HG03139 (cell line): ENCODE results near the gene RAC2.
"Not testable (repeated sequence)": the region's sequence is repeated elsewhere in the genome, so short reads cannot be mapped to it uniquely, and the experiment has no call there.

ENCODE experiments used
- ATAC-seq: cut with Tn5 transposase; IDR thresholded peaks from one replicate; pipeline ENCODE4 v1.9.1; 2021; ENCODE audit not compliant: unreplicated experiment

Gene RAC2

DNA sequence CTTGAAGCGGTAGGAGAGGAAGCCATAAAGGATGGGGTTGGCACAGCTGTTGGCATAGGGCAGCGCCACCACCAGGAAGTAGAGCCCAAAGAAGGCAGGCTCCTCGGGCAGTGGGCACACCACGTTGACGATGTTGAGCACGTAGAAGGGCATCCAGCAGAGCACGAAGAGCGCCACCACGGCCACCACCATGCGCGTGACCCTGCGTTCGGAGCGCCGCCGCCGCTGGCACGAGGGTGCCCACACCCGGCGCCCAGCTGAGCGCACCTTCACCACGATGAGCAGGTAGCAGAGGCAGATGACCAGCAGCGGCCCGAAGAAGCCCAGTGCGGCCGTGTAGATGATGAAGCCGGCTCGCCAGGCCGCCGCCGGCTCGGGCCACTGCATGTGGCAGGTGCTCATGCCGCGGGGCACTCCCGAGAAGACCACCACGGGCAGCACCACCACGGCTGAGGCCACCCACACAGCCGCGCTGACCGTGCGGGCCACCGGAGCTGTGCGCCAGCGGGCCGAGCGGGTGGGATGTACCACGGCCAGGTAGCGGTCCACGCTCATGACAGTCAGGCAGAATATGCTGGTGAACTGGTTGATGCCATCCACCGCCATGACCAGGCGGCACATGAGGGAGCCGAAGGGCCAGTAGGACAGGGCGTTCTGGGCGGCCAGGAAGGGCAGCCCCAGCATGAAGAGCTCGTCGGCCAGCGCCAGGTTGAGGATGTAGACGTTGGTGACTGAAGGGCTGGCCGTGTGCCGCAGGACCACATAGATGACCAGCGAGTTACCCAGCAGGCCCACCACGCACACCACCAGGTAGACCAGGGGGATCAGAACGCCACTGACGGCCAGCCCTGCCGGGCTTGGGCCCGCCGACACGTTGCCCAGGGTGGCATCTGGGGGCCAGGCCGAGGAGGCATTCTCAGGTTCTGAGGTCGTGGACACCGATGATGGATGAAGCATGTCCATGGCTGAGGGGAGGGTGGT lies 36.9 kb downstream of the RAC2 start:
- no peak for ATAC-seq

GRCh38 chr22:37206118-37206840 lies 37.8 kb downstream of the RAC2 start:
- no peak for ATAC-seq

- ATAC-seq = no peak
Observed at GRCh38 chr22:37205046-37205445, 39.0 kb downstream of the RAC2 start.

GRCh38 chr22:37204045-37204655 lies 39.9 kb downstream of the RAC2 start:
- no peak for ATAC-seq

GRCh38 chr22:37203354-37204044 lies 40.6 kb downstream of the RAC2 start:
- ATAC-seq = no peak

- no peak for ATAC-seq
Observed at GRCh38 chr22:37202716-37203115, 41.4 kb downstream of the RAC2 start.

DNA sequence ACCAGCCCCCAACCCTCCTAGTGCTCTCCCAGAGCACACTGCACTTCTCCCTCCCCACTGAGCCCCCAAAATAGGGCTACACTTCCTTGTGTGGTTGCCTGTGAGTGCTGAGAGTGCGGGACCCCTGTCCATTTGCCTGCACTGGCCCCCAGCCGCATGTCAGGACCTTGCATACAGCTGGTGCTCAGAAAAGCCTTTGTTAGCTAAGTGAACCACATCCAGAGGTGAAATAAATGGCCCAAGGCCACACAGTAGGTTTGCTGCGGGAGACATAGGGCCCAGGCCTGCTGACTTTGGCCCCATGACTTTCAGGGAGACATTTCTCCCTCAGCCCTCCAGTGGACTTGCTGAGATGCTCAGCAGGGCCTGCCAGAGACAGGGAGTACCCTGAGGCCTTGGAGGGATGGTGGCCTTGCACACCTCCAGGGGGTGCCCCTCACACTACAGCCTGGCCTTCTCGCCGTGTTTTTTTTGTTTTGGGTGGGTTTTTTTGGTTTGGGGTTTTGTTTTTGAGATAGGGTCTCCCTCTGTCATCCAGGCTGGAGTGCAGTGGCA lies 42.0 kb downstream of the RAC2 start:
- no peak for ATAC-seq

- not testable (repeated sequence) for ATAC-seq
Observed at GRCh38 chr22:37201443-37201820, 42.6 kb downstream of the RAC2 start.

DNA sequence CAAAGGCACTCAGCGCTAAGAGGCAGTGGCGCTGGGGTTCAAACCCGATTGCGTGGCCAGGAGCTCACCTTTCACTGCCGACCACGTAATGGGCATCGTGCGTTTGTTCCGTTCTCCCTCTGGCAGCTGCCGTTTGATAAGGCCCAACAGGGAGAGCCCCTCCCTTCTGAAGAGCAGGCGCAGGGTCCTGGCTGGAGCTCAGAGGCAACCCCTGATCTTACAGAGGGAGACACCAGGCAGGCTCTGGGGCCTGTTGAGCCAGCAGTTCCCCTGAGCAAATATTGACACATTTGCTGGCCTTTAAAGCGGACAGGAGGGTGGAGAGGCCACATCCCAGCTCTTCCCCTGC lies 44.3 kb downstream of the RAC2 start:
- no peak for ATAC-seq

DNA sequence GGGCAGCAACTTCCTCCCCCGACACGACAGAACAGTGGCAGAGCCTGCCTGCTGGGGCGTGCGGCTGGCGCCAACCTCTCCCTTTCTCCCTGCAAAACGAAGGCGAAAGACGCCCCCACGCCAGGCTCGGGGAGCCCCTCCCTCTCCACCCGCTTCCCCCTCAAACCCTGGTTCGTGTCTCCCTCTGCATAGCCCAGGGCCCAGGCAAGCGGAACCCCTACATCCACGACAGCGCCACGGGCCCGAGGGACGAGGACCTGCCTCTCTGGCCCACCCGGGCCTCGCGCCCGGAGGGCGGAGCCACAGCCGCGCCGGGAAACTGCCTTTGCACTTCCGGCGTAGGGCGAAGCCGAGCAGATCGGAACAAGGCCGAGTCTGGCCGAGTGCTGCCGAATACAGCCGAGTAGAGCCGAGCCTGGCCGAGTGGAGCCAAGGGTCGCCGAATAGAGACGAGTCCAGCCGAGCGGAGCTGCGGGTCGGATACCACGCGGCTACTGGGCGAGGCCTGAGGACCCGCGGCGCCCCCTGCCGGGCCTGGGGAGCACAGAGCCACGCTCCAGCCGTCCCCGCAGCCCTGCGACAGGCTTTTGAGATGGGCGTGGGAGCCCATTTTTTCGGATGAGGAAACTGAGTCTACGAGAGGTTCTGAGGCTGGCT lies 44.8 kb downstream of the RAC2 start:
- peak; percentile 86 for ATAC-seq

DNA sequence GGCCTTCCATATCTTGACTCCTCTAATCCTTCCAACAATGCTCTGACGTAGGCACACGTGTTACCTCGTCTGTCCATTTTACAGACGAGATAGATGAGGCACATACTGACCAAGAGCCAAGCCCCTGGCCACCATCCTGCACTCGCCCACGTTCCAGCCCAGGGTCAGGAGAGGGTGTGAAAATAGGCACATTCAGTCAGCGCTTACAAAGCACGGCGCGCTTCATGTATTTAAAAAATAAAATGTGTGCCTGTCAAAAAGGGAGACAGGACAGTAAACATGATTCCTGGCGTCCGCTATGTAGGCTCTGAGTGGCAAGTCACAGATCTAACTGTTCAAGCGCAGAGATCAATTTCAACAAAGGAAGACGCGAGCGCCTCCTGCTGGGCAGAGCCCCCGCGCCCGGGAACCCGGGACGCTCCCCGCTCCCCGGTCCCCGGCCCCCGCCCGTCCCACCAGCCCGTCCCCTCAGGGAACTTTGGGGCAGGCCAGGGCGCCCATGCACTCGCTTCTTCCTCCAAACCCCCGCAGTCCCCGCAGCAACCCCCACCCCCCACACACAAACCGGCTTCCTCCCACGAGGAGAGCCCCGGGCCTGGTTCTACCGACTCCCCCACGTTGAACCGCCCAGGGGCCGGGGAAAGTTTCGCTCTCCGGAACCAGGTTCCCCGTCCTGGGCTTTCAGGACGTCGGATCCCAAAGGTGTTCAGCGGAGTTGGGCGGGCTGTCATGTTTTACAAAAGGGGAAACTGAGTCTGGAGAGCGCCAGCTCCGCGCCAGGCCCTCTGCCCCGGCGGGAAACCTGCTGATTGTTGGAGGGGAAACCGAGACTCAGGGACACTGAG lies 45.6 kb downstream of the RAC2 start:
- ATAC-seq = no peak

GRCh38 chr22:37197451-37198257 lies 46.4 kb downstream of the RAC2 start:
- no peak for ATAC-seq

DNA sequence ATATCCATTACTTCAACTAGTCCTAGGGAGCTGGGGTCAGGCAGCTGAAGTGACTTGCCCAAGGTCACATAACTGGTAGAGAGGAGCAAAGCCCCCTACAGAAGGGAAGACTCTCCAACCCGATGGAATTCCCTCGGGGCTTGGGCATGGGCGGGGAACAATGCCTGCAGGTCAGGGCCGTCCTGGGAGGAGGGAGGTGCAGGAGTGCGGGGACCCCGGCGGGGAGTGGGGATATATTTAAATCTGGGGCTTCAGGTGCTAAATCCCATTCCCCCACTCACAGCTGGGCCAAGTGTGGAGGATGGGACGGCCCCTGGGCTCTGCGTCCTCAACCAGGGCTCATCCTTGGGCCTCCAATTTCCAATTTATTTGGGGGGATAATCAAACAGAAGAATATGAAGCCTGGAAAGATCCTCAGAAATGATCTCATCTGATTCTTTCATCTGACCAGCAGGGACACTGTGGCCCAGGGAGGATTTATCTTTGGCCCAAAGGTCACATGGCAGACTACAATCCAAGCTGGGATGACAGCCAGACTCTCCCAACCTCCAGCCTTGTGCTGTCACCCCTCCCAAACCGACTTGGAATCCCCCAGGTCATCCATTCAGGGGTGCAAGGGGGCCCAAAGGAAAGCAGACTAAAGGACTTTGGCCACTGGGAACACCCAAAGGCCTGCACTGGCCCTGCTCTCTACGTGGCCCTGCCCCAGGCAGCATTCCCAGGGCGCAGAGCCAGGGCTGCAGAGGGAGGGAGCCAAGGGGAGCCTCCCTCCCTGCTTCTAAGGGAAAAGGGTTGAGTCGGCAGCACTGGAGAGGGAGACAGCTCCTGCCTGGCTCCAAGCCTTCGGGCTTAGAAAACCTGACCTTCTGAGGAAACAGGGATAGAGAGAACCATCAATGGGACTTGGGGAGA lies 47.3 kb downstream of the RAC2 start:
- no peak for ATAC-seq

- no peak for ATAC-seq
Observed at GRCh38 chr22:37195921-37196320, 48.1 kb downstream of the RAC2 start.

DNA sequence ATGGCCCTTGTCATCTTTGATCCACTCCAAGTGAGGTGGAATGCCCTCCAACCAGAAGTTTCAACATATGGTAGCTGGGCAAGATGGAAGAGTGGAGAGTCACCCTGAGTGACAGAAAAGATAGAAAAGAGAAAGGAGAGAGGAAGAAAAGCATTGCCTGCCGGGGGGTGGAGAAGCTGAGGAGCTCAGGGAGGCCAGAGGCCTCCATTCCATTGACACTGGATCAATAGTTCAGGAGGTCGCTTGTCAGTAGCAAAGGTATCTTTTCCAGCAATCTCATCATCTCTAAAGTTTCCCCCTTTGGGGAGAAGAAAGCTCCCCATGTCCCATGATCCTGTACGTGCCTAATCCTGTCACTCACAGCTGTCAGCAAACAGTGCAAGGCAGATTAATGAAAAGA lies 49.3 kb downstream of the RAC2 start:
- no peak for ATAC-seq

- ATAC-seq = no peak
Observed at GRCh38 chr22:37193629-37194191, 50.4 kb downstream of the RAC2 start.

DNA sequence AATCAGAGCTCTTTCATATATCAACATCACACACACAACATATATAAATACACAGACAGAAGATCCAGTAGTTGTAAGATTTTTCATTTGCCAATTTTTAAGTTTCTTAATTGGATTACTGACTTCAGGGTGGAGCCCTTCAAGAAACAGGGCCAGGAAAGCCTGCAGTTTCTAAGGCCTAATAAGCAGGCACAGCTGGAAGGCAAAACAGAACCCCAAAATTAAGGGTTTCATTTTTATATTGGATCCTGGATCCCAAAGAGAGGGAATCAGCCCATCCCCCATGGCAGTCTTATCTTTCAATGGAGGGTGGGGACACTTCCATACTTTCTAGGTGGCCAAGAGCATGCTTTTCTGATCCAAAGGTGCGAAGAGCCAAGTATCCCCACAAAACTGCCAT lies 51.3 kb downstream of the RAC2 start:
- no peak for ATAC-seq
